ENCODE data around the gene CEP295NL.
A peak's percentile ranks its signal among the peaks of the same experiment; 100 is the strongest.

CEP295NL gene

GRCh38 chr17:78840780-78841611 is 62.0 kb downstream of the CEP295NL start, which contains the start of gene USP36:
Gene USP36, minus strand, starts transcription at chr17:78840814. Its CDS starts 4,451 bp downstream, at chr17:78836363.
- peak within 1 kb of the TSS; percentile 84 to 86 for H3K4me3 ChIP-seq (ENCODE audit: low read depth in 1 of 2, low read length in 1 of 2)
- TF ChIP-seq, protein P1, sequence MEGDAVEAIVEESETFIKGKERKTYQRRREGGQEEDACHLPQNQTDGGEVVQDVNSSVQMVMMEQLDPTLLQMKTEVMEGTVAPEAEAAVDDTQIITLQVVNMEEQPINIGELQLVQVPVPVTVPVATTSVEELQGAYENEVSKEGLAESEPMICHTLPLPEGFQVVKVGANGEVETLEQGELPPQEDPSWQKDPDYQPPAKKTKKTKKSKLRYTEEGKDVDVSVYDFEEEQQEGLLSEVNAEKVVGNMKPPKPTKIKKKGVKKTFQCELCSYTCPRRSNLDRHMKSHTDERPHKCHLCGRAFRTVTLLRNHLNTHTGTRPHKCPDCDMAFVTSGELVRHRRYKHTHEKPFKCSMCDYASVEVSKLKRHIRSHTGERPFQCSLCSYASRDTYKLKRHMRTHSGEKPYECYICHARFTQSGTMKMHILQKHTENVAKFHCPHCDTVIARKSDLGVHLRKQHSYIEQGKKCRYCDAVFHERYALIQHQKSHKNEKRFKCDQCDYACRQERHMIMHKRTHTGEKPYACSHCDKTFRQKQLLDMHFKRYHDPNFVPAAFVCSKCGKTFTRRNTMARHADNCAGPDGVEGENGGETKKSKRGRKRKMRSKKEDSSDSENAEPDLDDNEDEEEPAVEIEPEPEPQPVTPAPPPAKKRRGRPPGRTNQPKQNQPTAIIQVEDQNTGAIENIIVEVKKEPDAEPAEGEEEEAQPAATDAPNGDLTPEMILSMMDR (IDR thresholded peaks at IDR 0.05), result peak; percentile 68

More at GRCh38 chr17:78840780-78841611, 62.0 kb downstream of the CEP295NL start, which contains the start of gene USP36:
- Histone ChIP-seq H3K4me1 (ENCODE audit: control insufficient read depth in 1 of 2, insufficient read depth in 1 of 2, low read depth in 1 of 2, low read length in 1 of 2) (peaks cover 21 to 22% of the 10 kb centered on the region in 2 experiments), H3K36me3 (peaks cover 4% of the 10 kb centered on the region), H3K27me3 (no peaks in the 10 kb centered on the region), H3K27ac (peak within 1 kb of the TSS; percentile 93), H3K9me3 (no peaks in the 10 kb centered on the region)

Data from neutrophil (primary cell).